H9 (cell line): ENCODE measurements around the gene FGF12. TPM values are rescaled to one million over a fixed set of nuclear protein-coding genes. Genes with fewer than 3 reads are reported as not detected.

Experiments
- DNase-seq: peaks from one replicate; pipeline ENCODE4 v3.0.0-alpha.2; 2017
- H2AFZ ChIP-seq: one replicate; pipeline ENCODE4 v1.6.1; 2013; ENCODE audit warnings: mild to moderate bottlenecking, low read length, control low read depth, moderate library complexity
- H2AK5ac ChIP-seq: 2 replicates; pipeline ENCODE4 v1.6.1; 2013; ENCODE audit warnings: low read length, control low read depth, mixed read lengths; ENCODE audit not compliant: insufficient read length
- H2BK120ac ChIP-seq: one replicate; pipeline ENCODE4 v1.6.1; 2013; ENCODE audit warnings: low read depth, mild to moderate bottlenecking, low read length, control low read depth, inconsistent platforms; ENCODE audit not compliant: poor library complexity, severe bottlenecking
- H2BK12ac ChIP-seq: 2 replicates; pipeline ENCODE4 v1.6.1; 2013; ENCODE audit warnings: low read length, control low read depth, mixed read lengths, low read depth; ENCODE audit not compliant: insufficient read length
- H2BK15ac ChIP-seq: 2 replicates; pipeline ENCODE4 v1.6.1; 2013; ENCODE audit warnings: low read depth, low read length, control low read depth
- H2BK20ac ChIP-seq: one replicate; pipeline ENCODE4 v1.6.1; 2013; ENCODE audit warnings: low read depth, mild to moderate bottlenecking, low read length, control low read depth, inconsistent platforms; ENCODE audit not compliant: poor library complexity, severe bottlenecking
- H2BK5ac ChIP-seq: 2 replicates; pipeline ENCODE4 v1.6.1; 2013; ENCODE audit warnings: low read length, control low read depth, mixed read lengths; ENCODE audit not compliant: insufficient read length
- H3K14ac ChIP-seq: 2 replicates; pipeline ENCODE4 v1.6.1; 2013; ENCODE audit warnings: low read length, control low read depth; ENCODE audit not compliant: insufficient read depth
- H3K18ac ChIP-seq: 2 replicates; pipeline ENCODE4 v1.6.1; 2013; ENCODE audit warnings: low read depth, mild to moderate bottlenecking, mixed read lengths, low read length, control low read depth; ENCODE audit not compliant: insufficient read length
- H3K23ac ChIP-seq: 2 replicates; pipeline ENCODE4 v1.6.1; 2013; ENCODE audit warnings: low read length, control low read depth, mixed read lengths, low read depth; ENCODE audit not compliant: insufficient read length
- H3K23me2 ChIP-seq: 2 replicates; pipeline ENCODE4 v1.6.1; 2013; ENCODE audit warnings: low read depth, mild to moderate bottlenecking, mixed read lengths, low read length, control low read depth; ENCODE audit not compliant: insufficient read length, poor library complexity, severe bottlenecking
- H3K27ac ChIP-seq: 2 replicates; pipeline ENCODE4 v1.5.1; 2013; ENCODE audit warnings: low read length, control low read depth, mixed read lengths, low read depth; ENCODE audit not compliant: insufficient read length
- H3K27me3 ChIP-seq: 2 replicates; pipeline ENCODE4 v1.6.1; 2013; ENCODE audit warnings: low read length, control low read depth, inconsistent platforms; ENCODE audit not compliant: insufficient read depth
- H3K4ac ChIP-seq: 2 replicates; pipeline ENCODE4 v1.6.1; 2013; ENCODE audit warnings: low read depth, mild to moderate bottlenecking, control low read depth, inconsistent platforms, low read length, moderate library complexity
- H3K4me1 ChIP-seq: 2 replicates; pipeline ENCODE4 v1.6.1; 2013; ENCODE audit warnings: low read length, control low read depth, inconsistent platforms; ENCODE audit not compliant: insufficient read depth
- H3K4me2 ChIP-seq: 2 replicates; pipeline ENCODE4 v1.6.1; 2013; ENCODE audit warnings: low read length, control low read depth, mixed read lengths; ENCODE audit not compliant: insufficient read length, insufficient read depth
- H3K56ac ChIP-seq: 2 replicates; pipeline ENCODE4 v1.6.1; 2013; ENCODE audit warnings: low read depth, mild to moderate bottlenecking, mixed read lengths, low read length, control low read depth; ENCODE audit not compliant: insufficient read length
- H3K79me1 ChIP-seq: 2 replicates; pipeline ENCODE4 v1.6.1; 2013; ENCODE audit warnings: low read depth, mild to moderate bottlenecking, moderate library complexity, low read length, control low read depth, inconsistent platforms; ENCODE audit not compliant: insufficient read depth, poor library complexity, severe bottlenecking
- H3K79me2 ChIP-seq: 2 replicates; pipeline ENCODE4 v1.6.1; 2013; ENCODE audit warnings: low read length, control low read depth, inconsistent platforms; ENCODE audit not compliant: insufficient read depth
- H3K9ac ChIP-seq: 2 replicates; pipeline ENCODE4 v1.6.1; 2013; ENCODE audit warnings: low read length, control low read depth, mixed read lengths; ENCODE audit not compliant: insufficient read length; ENCODE audit errors: extremely low read depth
- H3K9me3 ChIP-seq: one replicate; pipeline ENCODE4 v1.6.1; 2013; ENCODE audit warnings: low read depth, low read length, inconsistent platforms; ENCODE audit not compliant: control insufficient read depth
- H3T11ph ChIP-seq: one replicate; pipeline ENCODE4 v1.6.1; 2013; ENCODE audit warnings: mild to moderate bottlenecking, low read length, control low read depth, inconsistent platforms
- H4K20me1 ChIP-seq: one replicate; pipeline ENCODE4 v1.6.1; 2013; ENCODE audit not compliant: control insufficient read depth, insufficient read length, insufficient read depth
- H4K5ac ChIP-seq: 2 replicates; pipeline ENCODE4 v1.6.1; 2013; ENCODE audit warnings: low read depth, mild to moderate bottlenecking, mixed read lengths, low read length, control low read depth; ENCODE audit not compliant: insufficient read length
- H4K8ac ChIP-seq: replicated peaks from 2 replicates; pipeline ENCODE4 v1.6.1; 2013; ENCODE audit warnings: low read length, control low read depth, mixed read lengths, low read depth; ENCODE audit not compliant: insufficient read length
- H4K91ac ChIP-seq: 2 replicates; pipeline ENCODE4 v1.6.1; 2013; ENCODE audit warnings: low read depth, mild to moderate bottlenecking, moderate library complexity, mixed read lengths, low read length, control low read depth; ENCODE audit not compliant: insufficient read length
- H3K27ac Mint-ChIP-seq, 3 experiments: 2 replicates in 2 of 3; 3 replicates in 1 of 3; pipeline ENCODE4 v1.8.0; 2020 to 2021; ENCODE audit warnings: mixed read lengths in 3 of 3, mild to moderate bottlenecking in 1 of 3, moderate library complexity in 1 of 3
- H3K27me3 Mint-ChIP-seq: 2 replicates; pipeline ENCODE4 v1.8.0; 2021; ENCODE audit warnings: low read depth, mild to moderate bottlenecking, moderate library complexity, mixed read lengths
- H3K36me3 Mint-ChIP-seq, 3 experiments: 2 replicates in 2 of 3; 3 replicates in 1 of 3; pipeline ENCODE4 v1.8.0; 2020 to 2021; ENCODE audit warnings: low read depth in 3 of 3, mixed read lengths in 3 of 3; ENCODE audit not compliant: insufficient read depth in 1 of 3
- H3K4me1 Mint-ChIP-seq, 2 experiments: 2 replicates each; pipeline ENCODE4 v1.8.0; 2020; ENCODE audit warnings: mixed read lengths in 2 of 2
- H3K4me3 Mint-ChIP-seq, 2 experiments: 2 replicates in 1 of 2; 3 replicates in 1 of 2; pipeline ENCODE4 v1.8.0; 2020 to 2021; ENCODE audit warnings: mild to moderate bottlenecking in 2 of 2, mixed read lengths in 2 of 2, moderate library complexity in 1 of 2
- H3K9me3 Mint-ChIP-seq, 2 experiments: 2 replicates in 1 of 2; 3 replicates in 1 of 2; pipeline ENCODE4 v1.8.0; 2020; ENCODE audit warnings: mild to moderate bottlenecking in 2 of 2, mixed read lengths in 2 of 2, moderate library complexity in 1 of 2
- WGBS: extraction: QIAGEN DNeasy Blood & Tissue Kit; methylation state at CpG from one replicate; pipeline ENCODE4 v1.1.7; 2013; ENCODE audit warnings: missing lambda C conversion rate, low lambda C conversion rate, mixed read lengths; ENCODE audit not compliant: insufficient read length; ENCODE audit errors: extremely low coverage; 5-methylcytosine and 5-hydroxymethylcytosine counted together
- total RNA-seq: library from RNA; stranded (reverse); gene quantifications from 2 replicates; pipeline ENCODE4 v1.2.1, GENCODE V29; 2021
- TF ChIP-seq, protein P1 (sequence below): fragments of 200-600 bp; sonication (generic); conservative IDR thresholded peaks from 3 replicates; pipeline ENCODE4 v1.8.0; 2021; ENCODE audit warnings: antibody characterized with exemption, mild to moderate bottlenecking

Gene FGF12
- total RNA-seq, 1 experiment from 2014 or later: 5.6 TPM

DNA sequence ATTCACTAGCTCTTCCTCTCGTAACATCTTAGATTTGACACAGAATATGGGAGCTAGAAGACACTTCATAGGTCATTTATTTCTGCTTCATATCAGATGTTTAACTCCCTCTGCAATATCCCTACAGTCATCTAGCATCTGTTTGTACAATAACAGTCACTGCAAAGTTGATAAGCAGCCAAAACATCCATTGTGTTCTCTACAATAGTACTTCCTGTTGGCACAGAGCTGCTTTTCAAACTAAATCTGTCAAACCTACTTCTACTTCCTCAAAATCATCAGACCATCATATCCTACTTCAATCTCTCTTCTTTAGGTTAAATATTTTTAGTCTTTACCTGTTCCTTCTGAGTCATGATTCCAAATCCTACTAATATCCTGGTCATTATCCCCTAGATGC, 233.2 kb downstream of the FGF12 start:
- Histone ChIP-seq H3T11ph (no peak overlapping the region), H2AFZ (no peak overlapping the region), H3K27me3 (no peaks in the 10 kb centered on the region), H3K79me2 (no peaks in the 10 kb centered on the region), H3K27ac (no peak overlapping the region), H3K23ac (no peak overlapping the region), H3K9ac (no peak overlapping the region), H3K14ac (no peak overlapping the region), H3K23me2 (no peaks in the 10 kb centered on the region), H2BK5ac (no peak overlapping the region), H2BK20ac (no peak overlapping the region), H3K79me1 (no peaks in the 10 kb centered on the region), H2BK12ac (no peak overlapping the region), H2BK120ac (no peak overlapping the region), H2AK5ac (no peak overlapping the region), H4K20me1 (no peaks in the 10 kb centered on the region), H3K4me2 (no peak overlapping the region), H3K4me1 (no peaks in the 10 kb centered on the region), H4K5ac (no peak overlapping the region), H3K56ac (no peak overlapping the region), H3K4ac (no peak overlapping the region), H3K18ac (no peak overlapping the region), H2BK15ac (no peak overlapping the region), H3K9me3 (no peaks in the 10 kb centered on the region), H4K8ac (no peak overlapping the region), H4K91ac (no peak overlapping the region)
- no peak overlapping the region for H3K4me3 Mint-ChIP-seq
- TF ChIP-seq, protein P1, sequence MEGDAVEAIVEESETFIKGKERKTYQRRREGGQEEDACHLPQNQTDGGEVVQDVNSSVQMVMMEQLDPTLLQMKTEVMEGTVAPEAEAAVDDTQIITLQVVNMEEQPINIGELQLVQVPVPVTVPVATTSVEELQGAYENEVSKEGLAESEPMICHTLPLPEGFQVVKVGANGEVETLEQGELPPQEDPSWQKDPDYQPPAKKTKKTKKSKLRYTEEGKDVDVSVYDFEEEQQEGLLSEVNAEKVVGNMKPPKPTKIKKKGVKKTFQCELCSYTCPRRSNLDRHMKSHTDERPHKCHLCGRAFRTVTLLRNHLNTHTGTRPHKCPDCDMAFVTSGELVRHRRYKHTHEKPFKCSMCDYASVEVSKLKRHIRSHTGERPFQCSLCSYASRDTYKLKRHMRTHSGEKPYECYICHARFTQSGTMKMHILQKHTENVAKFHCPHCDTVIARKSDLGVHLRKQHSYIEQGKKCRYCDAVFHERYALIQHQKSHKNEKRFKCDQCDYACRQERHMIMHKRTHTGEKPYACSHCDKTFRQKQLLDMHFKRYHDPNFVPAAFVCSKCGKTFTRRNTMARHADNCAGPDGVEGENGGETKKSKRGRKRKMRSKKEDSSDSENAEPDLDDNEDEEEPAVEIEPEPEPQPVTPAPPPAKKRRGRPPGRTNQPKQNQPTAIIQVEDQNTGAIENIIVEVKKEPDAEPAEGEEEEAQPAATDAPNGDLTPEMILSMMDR: no peak
- no peaks in the 10 kb centered on the region for H3K4me1 Mint-ChIP-seq
- H3K9me3 Mint-ChIP-seq: peaks cover 0 to 2% of the 10 kb centered on the region in 2 experiments; a peak in 2 of 5 replicates
- no peaks in the 10 kb centered on the region for H3K36me3 Mint-ChIP-seq
- no peaks in the 10 kb centered on the region for H3K27me3 Mint-ChIP-seq
- DNase-seq: no peak
- no CpG with 5 or more reads among the region's 1 CpG for WGBS
- no peak overlapping the region for H3K27ac Mint-ChIP-seq
